Memory B cell (primary cell): ENCODE data around the gene FNDC3B.

Source experiments
- ATAC-seq: fragments of 150-1000 bp; cut with Tn5 transposase; 2 replicates; pipeline ENCODE4 v1.10.0; 2021; ENCODE audit warnings: low read depth, mild to moderate bottlenecking, moderate library complexity
- DNase-seq, 2 donors: peaks; one replicate each; pipeline ENCODE4 v3.0.0; 2022; ENCODE audit warnings: low spot score in 2 of 2
- H3K27ac Mint-ChIP-seq: one replicate; pipeline ENCODE4 v1.8.0; 2022; ENCODE audit warnings: mild to moderate bottlenecking, moderate library complexity, mixed read lengths
- H3K27me3 Mint-ChIP-seq: one replicate; pipeline ENCODE4 v1.8.0; 2022; ENCODE audit warnings: mixed read lengths
- H3K36me3 Mint-ChIP-seq: one replicate; pipeline ENCODE4 v1.8.0; 2022; ENCODE audit warnings: mild to moderate bottlenecking, mixed read lengths
- H3K4me1 Mint-ChIP-seq: one replicate; pipeline ENCODE4 v1.8.0; 2022; ENCODE audit warnings: mixed read lengths
- H3K4me3 Mint-ChIP-seq: one replicate; pipeline ENCODE4 v1.8.0; 2022; ENCODE audit warnings: mild to moderate bottlenecking, moderate library complexity, mixed read lengths
- H3K9me3 Mint-ChIP-seq: one replicate; pipeline ENCODE4 v1.8.0; 2022; ENCODE audit warnings: mixed read lengths

Gene FNDC3B

DNA sequence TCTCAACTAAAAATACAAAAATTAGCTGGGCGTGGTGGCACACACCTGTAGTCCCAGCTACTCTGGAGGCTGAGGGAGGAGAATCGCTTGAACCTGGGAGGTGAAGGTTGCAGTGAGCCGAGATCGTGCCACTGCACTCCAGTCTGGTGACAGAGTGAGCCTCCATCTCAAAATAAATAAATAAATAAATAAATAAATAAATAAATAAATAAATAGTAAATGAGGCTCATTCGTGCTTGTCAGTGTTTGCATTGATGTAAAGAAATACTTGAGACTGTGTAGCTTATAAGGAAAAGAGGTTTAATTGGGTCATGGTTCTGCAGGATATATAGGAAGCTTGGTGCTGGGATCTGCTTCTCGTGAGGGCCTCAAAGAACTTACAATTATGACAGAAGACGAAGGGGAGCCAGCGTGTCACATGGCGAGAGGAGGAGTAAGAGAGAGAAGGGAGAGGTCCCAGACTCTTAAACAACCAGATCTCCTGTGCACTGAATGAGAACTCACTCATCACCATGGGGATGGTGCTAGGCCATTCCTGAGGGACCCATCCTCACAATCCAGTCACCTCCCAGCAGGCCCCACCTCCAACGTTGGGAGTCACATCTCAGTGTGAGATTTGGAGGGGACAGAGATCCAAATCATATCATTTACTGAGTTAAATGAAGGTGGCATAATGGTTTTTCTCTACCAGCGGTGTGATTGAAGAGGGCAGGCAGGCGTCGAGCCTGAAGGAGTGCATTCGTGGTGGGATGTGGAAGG is 104.5 kb downstream of the FNDC3B start:
- ATAC-seq (no peak), DNase-seq (no peak)
- Mint-ChIP-seq H3K4me1 (peaks cover 14% of the 10 kb centered on the region), H3K27ac (no peak overlapping the region), H3K4me3 (no peak overlapping the region), H3K9me3 (no peaks in the 10 kb centered on the region), H3K27me3 (peaks cover under 1% of the 10 kb centered on the region), H3K36me3 (no peaks in the 10 kb centered on the region)

DNA sequence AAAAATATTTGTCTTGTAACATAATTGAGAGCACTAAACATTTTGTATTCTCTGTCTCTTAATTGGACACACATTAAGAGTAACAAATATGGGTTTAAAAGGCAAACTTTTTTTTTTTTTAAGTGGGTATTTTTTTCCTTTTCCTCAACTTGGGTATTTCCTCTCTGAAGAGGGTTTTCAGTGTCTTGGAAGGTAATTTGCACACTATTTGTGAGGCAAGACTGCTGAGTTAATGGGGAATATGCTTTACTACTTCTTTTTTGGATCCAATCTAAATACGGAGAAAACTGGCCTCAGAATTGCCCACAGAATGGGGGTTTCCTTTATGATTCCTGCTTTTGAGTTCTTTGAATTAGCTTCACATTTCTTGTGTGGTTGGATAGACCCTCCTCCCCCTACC is 105.2 kb downstream of the FNDC3B start:
- Mint-ChIP-seq H3K27ac (no peak overlapping the region), H3K4me1 (peaks cover 14% of the 10 kb centered on the region), H3K4me3 (no peak overlapping the region), H3K9me3 (no peaks in the 10 kb centered on the region), H3K27me3 (no peaks in the 10 kb centered on the region), H3K36me3 (no peaks in the 10 kb centered on the region)
- no peak for ATAC-seq
- no peak for DNase-seq

DNA sequence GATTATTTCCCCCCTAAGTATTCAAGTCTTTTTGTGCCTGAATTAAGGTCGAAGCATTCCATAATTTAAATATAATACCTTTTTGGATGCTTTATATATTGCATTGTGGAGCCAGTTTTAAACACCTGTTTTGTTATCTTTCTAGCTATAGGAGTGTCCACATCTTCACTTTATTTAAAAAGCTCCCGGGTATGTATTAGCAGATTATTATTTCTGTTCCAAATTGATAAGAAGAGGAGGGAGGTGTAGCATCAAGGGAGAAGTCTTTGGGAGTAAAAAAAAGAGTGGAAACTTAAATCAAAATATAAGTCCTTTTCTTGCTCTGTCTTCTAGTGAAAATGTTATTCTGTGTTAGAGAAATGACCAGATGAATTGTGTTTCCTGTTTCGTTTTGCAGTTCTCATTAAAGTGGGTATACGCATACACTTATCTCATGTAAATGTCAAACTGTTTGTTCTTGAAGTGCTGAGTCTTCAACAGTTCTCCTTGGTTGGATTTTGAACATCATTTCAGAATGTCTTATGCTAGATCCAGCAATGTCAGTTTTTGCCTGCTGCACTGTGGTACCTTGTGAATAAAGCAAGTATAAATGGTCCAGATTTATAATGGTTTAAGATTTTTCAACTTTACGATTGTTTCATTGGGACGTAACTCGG is 105.8 kb downstream of the FNDC3B start:
- DNase-seq (no peak), ATAC-seq (no peak)
- H3K4me1 Mint-ChIP-seq = peaks cover 14% of the 10 kb centered on the region
- no peaks in the 10 kb centered on the region for H3K36me3 Mint-ChIP-seq
- H3K27me3 Mint-ChIP-seq = no peaks in the 10 kb centered on the region
- H3K9me3 Mint-ChIP-seq = no peaks in the 10 kb centered on the region
- H3K27ac Mint-ChIP-seq = no peak overlapping the region
- no peak overlapping the region for H3K4me3 Mint-ChIP-seq

DNA sequence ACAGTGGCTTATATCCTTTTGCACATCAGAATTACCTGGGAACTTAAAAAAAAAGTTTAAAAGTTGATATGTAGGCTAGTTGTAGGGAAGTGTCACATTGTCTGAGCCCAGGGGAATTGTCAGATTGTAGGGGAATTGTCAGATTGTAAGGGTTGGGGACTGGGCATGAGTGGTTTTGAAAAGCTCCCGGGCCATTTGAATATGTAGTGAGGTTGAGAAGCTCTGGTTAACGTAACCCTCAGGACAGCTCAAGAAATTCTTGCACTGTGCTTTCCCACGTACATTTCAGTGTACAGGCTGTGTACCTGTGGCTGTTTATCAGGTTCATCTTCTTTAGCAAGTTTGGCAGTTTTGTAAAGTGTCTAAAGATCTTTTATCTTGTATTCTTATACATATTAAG is 107.0 kb downstream of the FNDC3B start:
- ATAC-seq (no peak), DNase-seq (no peak)
- Mint-ChIP-seq H3K27ac (no peak overlapping the region), H3K4me1 (peaks cover 14% of the 10 kb centered on the region), H3K36me3 (no peaks in the 10 kb centered on the region), H3K9me3 (no peaks in the 10 kb centered on the region), H3K27me3 (no peaks in the 10 kb centered on the region), H3K4me3 (no peak overlapping the region)

DNA sequence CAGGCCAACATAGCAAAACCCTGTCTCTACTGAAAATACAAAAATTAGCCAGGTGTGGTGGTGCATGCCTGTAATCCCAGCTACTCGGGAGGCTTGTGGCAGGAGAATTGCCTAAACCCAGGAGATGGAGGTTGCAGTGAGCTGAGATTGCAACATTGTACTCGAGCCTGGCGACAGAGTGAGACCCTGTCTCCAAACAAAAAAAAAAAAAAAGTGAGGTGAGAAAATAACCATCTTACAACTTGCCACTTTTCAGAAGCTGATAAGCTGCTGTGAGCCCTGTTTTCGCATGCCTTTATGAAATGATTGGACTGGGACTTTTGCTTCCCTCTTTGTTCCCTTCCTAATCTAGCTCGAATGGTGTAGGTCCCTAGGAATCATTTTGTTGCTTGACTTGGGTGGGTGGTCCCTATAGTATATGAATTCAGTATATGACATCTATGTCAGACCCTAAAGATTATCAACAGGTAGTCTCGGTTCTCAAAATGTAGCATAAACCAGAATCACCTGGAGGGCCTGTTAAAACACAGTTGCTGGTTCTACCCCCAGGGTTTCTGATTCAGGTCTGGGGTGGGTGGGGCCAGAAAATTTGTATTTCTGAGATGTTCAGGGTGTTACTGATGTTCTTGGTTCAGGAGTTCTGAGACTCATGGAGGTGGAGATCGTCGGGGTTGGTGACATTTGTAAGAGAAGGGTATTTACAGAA is 107.9 kb downstream of the FNDC3B start:
- Mint-ChIP-seq H3K4me1 (peaks cover 12% of the 10 kb centered on the region), H3K27me3 (no peaks in the 10 kb centered on the region), H3K9me3 (no peaks in the 10 kb centered on the region), H3K27ac (no peak overlapping the region), H3K36me3 (no peaks in the 10 kb centered on the region), H3K4me3 (no peak overlapping the region)
- ATAC-seq (no peak), DNase-seq (no peak)

DNA sequence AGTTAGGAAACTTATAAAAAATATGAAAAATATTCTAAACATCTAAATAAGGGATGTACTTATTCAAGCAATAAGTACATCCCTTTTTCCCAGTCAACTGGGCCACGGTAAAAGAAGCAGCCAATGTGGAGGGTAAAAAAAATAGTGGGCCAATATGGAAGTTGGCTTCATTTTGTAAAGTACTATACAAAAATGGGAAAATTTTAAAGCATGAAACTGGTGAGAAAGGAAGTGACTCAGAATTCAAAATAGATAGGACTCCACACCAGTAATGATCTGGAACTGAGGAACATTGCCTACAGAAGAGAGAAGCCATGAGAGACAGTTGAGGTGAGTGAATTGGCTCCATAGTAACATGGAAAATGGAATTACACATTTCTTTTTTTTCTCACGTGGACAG is 108.9 kb downstream of the FNDC3B start:
- H3K9me3 Mint-ChIP-seq = no peaks in the 10 kb centered on the region

DNA sequence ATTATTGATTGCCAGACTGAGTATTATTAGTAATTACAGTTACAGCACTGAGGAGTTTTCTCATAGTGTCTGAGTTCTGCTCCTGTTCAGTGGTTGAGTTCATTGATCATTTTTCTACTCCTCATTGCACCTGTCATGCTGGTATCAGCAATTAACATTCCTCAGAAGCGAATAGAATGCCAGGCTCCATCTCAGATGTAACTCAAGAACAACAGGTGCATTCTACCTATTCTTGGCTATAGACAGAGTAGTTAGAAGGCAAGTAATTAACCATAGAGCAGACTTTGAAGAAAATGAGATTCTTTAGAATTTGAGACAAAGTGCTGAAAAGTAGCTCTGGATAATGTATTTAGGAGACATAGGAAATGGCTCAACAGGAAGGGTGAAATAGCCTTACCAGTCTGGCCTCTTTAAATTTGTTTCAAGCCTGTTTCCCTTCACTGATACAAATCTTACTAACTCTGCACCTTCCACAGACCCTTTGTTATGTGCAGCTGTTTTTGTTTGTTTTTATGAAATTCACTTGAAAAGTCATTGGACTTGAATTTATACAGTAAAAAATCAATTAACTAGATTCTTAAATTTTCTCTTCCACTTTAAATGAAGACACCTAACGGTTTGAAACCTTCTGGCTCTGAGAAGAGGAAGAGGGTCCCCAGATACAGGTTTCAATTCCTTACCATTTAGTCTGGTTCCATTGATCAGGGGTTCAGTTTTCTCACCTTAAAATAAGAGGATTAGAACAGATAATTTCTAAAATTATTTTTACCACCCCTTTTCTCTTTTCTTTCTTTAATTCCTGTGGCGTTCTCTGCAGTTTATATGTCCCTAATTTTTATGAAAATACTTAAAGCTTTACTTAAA is 109.6 kb downstream of the FNDC3B start:
- Mint-ChIP-seq H3K27ac (no peak overlapping the region), H3K4me3 (no peak overlapping the region)

More for the DNA sequence above, 108.9 kb downstream of the FNDC3B start:
- DNase-seq (no peak), ATAC-seq (no peak)
- no peak overlapping the region for H3K27ac Mint-ChIP-seq
- no peaks in the 10 kb centered on the region for H3K36me3 Mint-ChIP-seq
- H3K27me3 Mint-ChIP-seq = peaks cover 2% of the 10 kb centered on the region
- peaks cover 9% of the 10 kb centered on the region for H3K4me1 Mint-ChIP-seq
- no peak overlapping the region for H3K4me3 Mint-ChIP-seq

DNA sequence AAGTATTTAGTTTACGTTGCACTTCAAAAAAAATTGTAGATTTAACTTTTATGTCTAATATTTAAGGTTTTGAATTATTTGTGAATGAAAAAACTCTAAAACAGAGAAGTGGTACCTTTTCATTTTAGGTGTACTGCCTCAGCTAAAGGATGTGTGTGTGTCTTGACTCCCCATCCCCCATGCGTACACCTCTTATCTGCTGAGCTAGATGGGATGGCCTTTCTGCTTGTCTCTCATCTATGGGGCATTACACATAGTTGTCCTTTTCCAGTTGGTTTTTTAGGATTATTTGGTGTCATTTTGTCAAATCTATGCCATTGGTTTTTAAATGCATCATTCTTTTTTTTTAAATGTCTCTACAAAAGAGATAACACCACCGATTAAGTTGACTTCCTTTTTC is 110.9 kb downstream of the FNDC3B start:
- no peak for DNase-seq
- H3K36me3 Mint-ChIP-seq = no peaks in the 10 kb centered on the region
- no peaks in the 10 kb centered on the region for H3K9me3 Mint-ChIP-seq
- no peak overlapping the region for H3K27ac Mint-ChIP-seq
- H3K4me1 Mint-ChIP-seq = peaks cover 6% of the 10 kb centered on the region
- peaks cover 2% of the 10 kb centered on the region for H3K27me3 Mint-ChIP-seq
- no peak overlapping the region for H3K4me3 Mint-ChIP-seq
- ATAC-seq = no peak

More for the DNA sequence above, 109.6 kb downstream of the FNDC3B start:
- H3K9me3 Mint-ChIP-seq = no peaks in the 10 kb centered on the region
- ATAC-seq (no peak), DNase-seq (no peak)
- H3K36me3 Mint-ChIP-seq = no peaks in the 10 kb centered on the region
- H3K4me1 Mint-ChIP-seq = peaks cover 9% of the 10 kb centered on the region
- peaks cover 2% of the 10 kb centered on the region for H3K27me3 Mint-ChIP-seq

DNA sequence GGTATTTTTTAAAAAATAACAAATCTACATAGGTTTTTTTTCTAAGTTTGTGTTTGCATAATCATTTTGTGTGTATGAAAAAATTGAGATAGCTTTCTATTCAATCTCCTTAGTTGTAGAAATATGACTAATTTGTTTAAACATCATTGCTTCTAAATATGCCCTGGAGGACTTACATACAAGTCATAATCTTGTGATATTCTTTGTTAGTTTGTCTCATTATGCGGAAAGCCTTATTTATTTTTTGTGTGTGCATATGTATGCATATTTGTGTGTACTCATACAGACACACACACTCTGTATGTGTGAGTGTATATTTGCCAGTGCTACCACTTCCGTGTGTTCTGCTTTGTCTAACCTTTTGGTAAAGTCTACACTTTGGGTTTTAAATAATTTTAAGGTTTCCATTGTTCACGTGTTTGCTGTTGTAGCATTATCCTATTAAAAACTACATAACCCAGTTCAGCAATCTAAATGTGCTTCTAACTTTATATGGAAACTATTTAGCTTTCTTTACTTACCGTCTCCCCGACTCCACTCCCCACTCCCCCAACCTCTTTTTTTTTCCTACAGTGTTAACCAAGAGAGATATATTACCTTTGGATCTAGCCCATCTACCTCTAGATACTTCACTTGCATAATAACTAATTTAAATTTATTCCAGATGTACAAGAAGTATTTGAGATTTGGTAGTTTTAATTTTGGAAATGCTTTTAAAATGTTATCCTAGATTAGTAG is 111.7 kb downstream of the FNDC3B start:
- Mint-ChIP-seq H3K4me3 (no peak overlapping the region), H3K9me3 (no peaks in the 10 kb centered on the region), H3K4me1 (peaks cover 5% of the 10 kb centered on the region)

DNA sequence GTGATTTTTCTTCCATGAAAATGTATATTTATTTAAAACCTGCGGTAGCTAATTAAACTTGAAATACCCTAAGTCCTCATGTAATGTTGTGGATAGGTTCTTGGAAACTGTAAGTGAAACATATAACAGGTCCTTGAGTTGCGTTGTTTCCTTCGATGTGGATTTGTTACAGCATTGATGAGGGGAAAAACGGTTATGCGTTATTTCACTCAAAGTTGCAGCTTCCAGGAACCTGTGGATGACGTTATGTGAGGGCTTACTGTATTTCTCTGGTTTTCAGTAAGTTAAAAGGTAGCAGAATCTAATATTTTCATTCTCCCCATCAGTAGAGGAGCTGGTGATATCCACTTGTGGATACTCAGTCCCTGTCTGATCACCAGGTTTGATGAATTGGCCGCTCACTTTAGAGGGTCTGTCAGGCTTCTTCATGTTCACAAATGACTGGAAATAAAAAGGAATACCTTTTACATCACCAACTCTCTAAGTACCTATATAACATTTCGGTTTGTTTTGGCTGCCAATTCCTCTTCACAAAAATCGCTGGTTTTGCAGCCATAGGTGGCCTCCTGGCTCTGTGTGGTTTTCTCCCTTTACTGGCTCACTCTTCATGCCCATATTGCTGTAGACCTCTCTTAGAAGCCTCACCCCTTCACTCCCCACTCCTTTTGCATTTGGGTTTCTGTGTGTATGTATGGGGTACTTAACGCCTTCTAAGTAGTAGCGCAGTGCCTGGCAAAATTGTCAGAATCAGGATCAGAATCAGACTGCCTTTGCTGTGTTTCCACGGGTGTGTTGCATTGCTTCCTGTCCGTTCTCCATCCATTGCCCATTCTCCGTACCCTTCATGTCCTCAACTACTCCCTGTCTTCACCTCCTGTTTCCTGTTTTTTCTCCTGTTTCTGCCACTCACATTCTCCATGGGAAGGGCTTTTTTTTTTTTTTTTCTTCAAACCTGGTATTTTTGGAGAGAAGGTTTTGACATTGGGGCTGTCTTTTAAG is 112.6 kb downstream of the FNDC3B start:
- H3K9me3 Mint-ChIP-seq = no peaks in the 10 kb centered on the region
- H3K4me1 Mint-ChIP-seq = peaks cover 5% of the 10 kb centered on the region
- H3K4me3 Mint-ChIP-seq = no peak overlapping the region
- peaks cover 2% of the 10 kb centered on the region for H3K27me3 Mint-ChIP-seq
- H3K27ac Mint-ChIP-seq = no peak overlapping the region
- ATAC-seq = no peak
- DNase-seq = no peak
- H3K36me3 Mint-ChIP-seq = no peaks in the 10 kb centered on the region

More for the DNA sequence above, 111.7 kb downstream of the FNDC3B start:
- no peak for ATAC-seq
- no peak for DNase-seq
- Mint-ChIP-seq H3K27me3 (peaks cover 2% of the 10 kb centered on the region), H3K27ac (no peak overlapping the region), H3K36me3 (no peaks in the 10 kb centered on the region)

DNA sequence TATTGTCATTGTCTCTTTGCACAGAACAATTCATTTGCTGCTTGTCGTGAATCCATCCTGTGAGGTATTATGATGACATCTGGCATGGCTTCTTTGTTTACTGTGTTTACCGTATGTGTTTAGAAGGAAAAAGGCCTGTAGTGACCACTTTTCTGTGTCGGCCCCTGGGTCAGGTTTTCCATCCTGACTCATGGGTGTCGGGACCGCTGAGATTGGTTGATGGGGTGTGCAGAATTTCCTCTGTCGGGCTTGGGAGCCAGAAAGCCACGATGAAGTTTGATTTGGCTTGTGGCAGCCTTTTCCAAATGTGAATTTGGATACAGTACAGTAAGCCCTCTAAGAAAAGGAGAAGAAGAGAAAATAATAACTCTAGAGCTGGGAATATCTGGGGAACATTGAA is 113.5 kb downstream of the FNDC3B start:
- H3K4me3 Mint-ChIP-seq = no peak overlapping the region
- no peak for ATAC-seq
- no peak for DNase-seq
- H3K4me1 Mint-ChIP-seq = peaks cover 5% of the 10 kb centered on the region
- H3K9me3 Mint-ChIP-seq = no peaks in the 10 kb centered on the region
- H3K27me3 Mint-ChIP-seq = peaks cover 2% of the 10 kb centered on the region
- H3K27ac Mint-ChIP-seq = no peak overlapping the region
- H3K36me3 Mint-ChIP-seq = no peaks in the 10 kb centered on the region

DNA sequence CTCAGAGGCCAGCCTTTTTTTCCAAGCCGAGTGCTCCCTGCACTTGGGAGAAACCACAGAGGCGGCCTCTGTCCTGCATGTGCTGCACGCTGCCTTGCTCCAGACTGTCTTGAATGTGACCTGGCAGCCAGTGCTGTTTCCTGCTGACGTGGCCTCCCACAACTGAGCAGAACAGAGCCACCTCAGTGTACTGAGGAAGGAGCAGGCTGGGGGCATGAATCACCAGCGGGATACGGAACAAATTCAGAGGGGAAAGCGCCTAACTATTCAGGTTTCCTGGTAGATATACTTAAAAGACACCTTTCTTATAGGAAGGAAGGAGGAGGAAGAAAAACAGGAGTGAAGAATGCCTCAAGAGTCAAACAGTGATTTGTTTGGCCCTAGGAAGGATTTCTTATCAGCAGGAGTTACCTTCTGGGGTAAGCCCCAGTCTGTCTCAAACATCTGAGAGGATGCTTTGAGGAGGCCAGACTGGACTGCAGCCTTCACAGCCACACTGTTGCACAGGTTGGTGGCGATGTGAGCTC is 114.0 kb downstream of the FNDC3B start:
- Mint-ChIP-seq H3K4me1 (peaks cover 3% of the 10 kb centered on the region), H3K4me3 (no peak overlapping the region), H3K9me3 (no peaks in the 10 kb centered on the region), H3K27ac (no peak overlapping the region), H3K27me3 (peaks cover 2% of the 10 kb centered on the region), H3K36me3 (no peaks in the 10 kb centered on the region)
- ATAC-seq (no peak), DNase-seq (no peak)
